Measurements from ENCODE around the gene GAB3. TPM values are rescaled to one million over a fixed set of nuclear protein-coding genes. Genes with fewer than 3 reads are reported as not detected.
A peak's percentile ranks its signal among the peaks of the same experiment; 100 is the strongest.

Gene GAB3
- total RNA-seq, 1 donor from 2014 or later = 1.7 TPM

DNA sequence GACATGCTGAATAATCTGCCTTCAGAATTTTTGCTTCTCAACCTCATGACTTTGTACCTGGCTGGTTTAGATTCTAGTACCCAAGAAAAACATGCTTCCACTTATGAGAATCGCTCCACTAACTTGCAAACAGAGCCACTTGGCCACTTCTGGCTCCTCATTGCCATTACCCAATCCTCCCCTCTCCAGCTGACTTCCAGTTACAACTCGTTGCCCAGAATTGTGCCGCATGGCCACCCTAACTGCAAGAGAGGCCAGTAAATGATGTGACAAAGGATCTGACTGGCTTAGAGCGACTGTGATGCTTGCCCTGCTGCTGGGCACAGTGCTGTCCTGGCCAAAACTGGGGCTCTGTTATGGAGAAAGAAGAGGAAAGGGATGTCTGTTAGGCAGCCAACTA lies 7.8 kb upstream of the GAB3 start:
- no peaks in the 10 kb centered on the region for H3K27me3 ChIP-seq (ENCODE audit: insufficient read depth, low read length)
- no peak overlapping the region for H3K9ac ChIP-seq (ENCODE audit: low read length)
- H2AFZ ChIP-seq (ENCODE audit: low read depth, low read length) = no peak overlapping the region
- H3K4me1 ChIP-seq (ENCODE audit: insufficient read depth, low read length) = peaks cover 5% of the 10 kb centered on the region
- Mint-ChIP-seq H3K27ac (ENCODE audit: unreplicated experiment) (no peak overlapping the region), H3K9me3 (ENCODE audit: unreplicated experiment) (no peaks in the 10 kb centered on the region), H3K4me3 (ENCODE audit: unreplicated experiment) (no peak overlapping the region), H3K27me3 (ENCODE audit: low read depth, unreplicated experiment) (peaks cover under 1% of the 10 kb centered on the region), H3K4me1 (ENCODE audit: low read depth, unreplicated experiment) (no peaks in the 10 kb centered on the region), H3K36me3 (ENCODE audit: low read depth, unreplicated experiment) (no peaks in the 10 kb centered on the region)
- H3K79me2 ChIP-seq (ENCODE audit: insufficient read depth, low read length) = peaks cover 11% of the 10 kb centered on the region
- H3K27ac ChIP-seq (ENCODE audit: low read depth, low read length) = no peak overlapping the region
- H3K9me3 ChIP-seq (ENCODE audit: insufficient read depth, low read depth, low read length) = no peaks in the 10 kb centered on the region
- FAIRE-seq (no peak), DNase-seq (ENCODE audit: low read depth) (no peak)
- H3K36me3 ChIP-seq (ENCODE audit: insufficient read depth, low read length) = no peaks in the 10 kb centered on the region
- no peak overlapping the region for H3K4me3 ChIP-seq (ENCODE audit: insufficient read depth, low read depth, low read length)
- no peak overlapping the region for H3K4me2 ChIP-seq (ENCODE audit: low read length)
- H4K20me1 ChIP-seq (ENCODE audit: insufficient read depth, low read length) = no peaks in the 10 kb centered on the region
- TF ChIP-seq EZH2 (IDR thresholded peaks at IDR 0.05; ENCODE audit: insufficient read depth, low read length) = no peak
- TF ChIP-seq, protein P1, sequence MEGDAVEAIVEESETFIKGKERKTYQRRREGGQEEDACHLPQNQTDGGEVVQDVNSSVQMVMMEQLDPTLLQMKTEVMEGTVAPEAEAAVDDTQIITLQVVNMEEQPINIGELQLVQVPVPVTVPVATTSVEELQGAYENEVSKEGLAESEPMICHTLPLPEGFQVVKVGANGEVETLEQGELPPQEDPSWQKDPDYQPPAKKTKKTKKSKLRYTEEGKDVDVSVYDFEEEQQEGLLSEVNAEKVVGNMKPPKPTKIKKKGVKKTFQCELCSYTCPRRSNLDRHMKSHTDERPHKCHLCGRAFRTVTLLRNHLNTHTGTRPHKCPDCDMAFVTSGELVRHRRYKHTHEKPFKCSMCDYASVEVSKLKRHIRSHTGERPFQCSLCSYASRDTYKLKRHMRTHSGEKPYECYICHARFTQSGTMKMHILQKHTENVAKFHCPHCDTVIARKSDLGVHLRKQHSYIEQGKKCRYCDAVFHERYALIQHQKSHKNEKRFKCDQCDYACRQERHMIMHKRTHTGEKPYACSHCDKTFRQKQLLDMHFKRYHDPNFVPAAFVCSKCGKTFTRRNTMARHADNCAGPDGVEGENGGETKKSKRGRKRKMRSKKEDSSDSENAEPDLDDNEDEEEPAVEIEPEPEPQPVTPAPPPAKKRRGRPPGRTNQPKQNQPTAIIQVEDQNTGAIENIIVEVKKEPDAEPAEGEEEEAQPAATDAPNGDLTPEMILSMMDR (IDR thresholded peaks at IDR 0.05; ENCODE audit: insufficient read depth, low read depth, low read length) = no peak

DNA sequence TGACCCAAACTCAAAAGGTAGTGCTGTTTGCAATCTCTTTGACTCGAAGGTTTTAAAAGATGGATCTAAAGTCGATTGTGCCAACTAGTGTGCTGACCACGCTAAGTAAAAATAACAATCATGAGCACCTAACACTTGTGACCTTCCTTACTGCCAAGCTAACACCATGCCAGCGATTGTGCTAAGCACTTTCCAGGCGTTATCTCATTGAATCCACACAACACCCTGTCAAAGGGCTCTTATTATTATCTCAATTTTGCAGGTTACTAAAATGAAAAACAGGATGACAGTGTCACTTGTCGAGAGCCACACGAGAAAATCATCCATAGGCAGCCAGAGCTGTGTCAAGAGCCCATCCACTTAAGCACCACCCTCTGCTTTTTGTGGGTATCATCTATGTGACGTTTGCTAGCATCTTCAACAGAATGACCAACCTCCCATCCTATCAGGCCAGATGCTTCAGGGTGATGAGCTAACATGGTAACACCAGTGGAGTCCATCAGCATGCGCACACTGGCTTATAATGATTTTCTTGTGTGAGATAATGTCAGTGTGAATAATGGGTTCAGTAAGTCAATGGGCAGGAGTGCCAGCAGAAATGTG lies 893 bp upstream of the GAB3 start:
- no peak overlapping the region for H3K4me2 ChIP-seq (ENCODE audit: low read length)
- no peaks in the 10 kb centered on the region for H3K36me3 Mint-ChIP-seq (ENCODE audit: low read depth, unreplicated experiment)
- peaks cover 26% of the 10 kb centered on the region for H3K27me3 ChIP-seq (ENCODE audit: insufficient read depth, low read length)
- H3K4me1 ChIP-seq (ENCODE audit: insufficient read depth, low read length) = no peaks in the 10 kb centered on the region
- no peak for DNase-seq (ENCODE audit: low read depth)
- H3K4me3 ChIP-seq (ENCODE audit: insufficient read depth, low read depth, low read length) = no peak overlapping the region
- no peak overlapping the region for H3K27ac ChIP-seq (ENCODE audit: low read depth, low read length)
- no peak overlapping the region for H3K9ac ChIP-seq (ENCODE audit: low read length)
- H3K79me2 ChIP-seq (ENCODE audit: insufficient read depth, low read length) = no peaks in the 10 kb centered on the region
- no peaks in the 10 kb centered on the region for H3K4me1 Mint-ChIP-seq (ENCODE audit: low read depth, unreplicated experiment)
- no peak for FAIRE-seq
- TF ChIP-seq, protein P1 (IDR thresholded peaks at IDR 0.05; ENCODE audit: insufficient read depth, low read depth, low read length) = no peak
- TF ChIP-seq EZH2 (IDR thresholded peaks at IDR 0.05; ENCODE audit: insufficient read depth, low read length) = no peak
- no peak overlapping the region for H2AFZ ChIP-seq (ENCODE audit: low read depth, low read length)
- peak overlapping the region; percentile 79 for H3K4me3 Mint-ChIP-seq (ENCODE audit: unreplicated experiment)
- H4K20me1 ChIP-seq (ENCODE audit: insufficient read depth, low read length) = no peaks in the 10 kb centered on the region
- peaks cover 15% of the 10 kb centered on the region for H3K27me3 Mint-ChIP-seq (ENCODE audit: low read depth, unreplicated experiment)
- H3K36me3 ChIP-seq (ENCODE audit: insufficient read depth, low read length) = no peaks in the 10 kb centered on the region
- no peak overlapping the region for H3K27ac Mint-ChIP-seq (ENCODE audit: unreplicated experiment)
- H3K9me3 ChIP-seq (ENCODE audit: insufficient read depth, low read depth, low read length) = no peaks in the 10 kb centered on the region
- no peaks in the 10 kb centered on the region for H3K9me3 Mint-ChIP-seq (ENCODE audit: unreplicated experiment)

DNA sequence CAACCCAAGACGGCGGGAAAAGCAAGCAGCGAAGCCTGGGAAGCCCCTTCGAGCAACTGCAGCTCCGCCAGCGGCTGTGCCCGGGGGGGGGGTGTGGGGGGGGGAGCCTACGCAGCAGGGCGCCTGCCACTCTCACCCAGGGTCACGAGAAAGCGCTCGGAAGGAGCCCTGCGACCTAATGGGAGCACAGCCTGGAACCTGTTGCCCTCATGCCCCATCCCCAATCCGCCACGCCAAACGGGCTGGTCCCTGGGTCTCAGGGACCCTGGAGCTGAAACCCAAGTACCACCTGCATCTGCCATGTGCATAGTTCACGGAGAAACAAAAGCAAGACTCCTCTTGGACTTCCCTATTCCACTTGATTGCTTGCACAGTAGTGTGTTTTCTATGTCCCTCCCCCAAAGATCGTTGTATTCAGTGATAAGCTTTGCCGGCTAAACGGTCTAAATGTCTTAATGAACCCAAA lies 359 bp upstream of the GAB3 start:
- Histone ChIP-seq H3K4me2 (ENCODE audit: low read length) (peak overlapping the region; percentile 82), H3K79me2 (ENCODE audit: insufficient read depth, low read length) (no peaks in the 10 kb centered on the region), H3K27me3 (ENCODE audit: insufficient read depth, low read length) (peaks cover 26% of the 10 kb centered on the region), H3K4me1 (ENCODE audit: insufficient read depth, low read length) (no peaks in the 10 kb centered on the region), H3K9me3 (ENCODE audit: insufficient read depth, low read depth, low read length) (no peaks in the 10 kb centered on the region), H3K27ac (ENCODE audit: low read depth, low read length) (no peak overlapping the region), H3K9ac (ENCODE audit: low read length) (no peak overlapping the region), H2AFZ (ENCODE audit: low read depth, low read length) (no peak overlapping the region), H3K36me3 (ENCODE audit: insufficient read depth, low read length) (no peaks in the 10 kb centered on the region), H3K4me3 (ENCODE audit: insufficient read depth, low read depth, low read length) (no peak overlapping the region), H4K20me1 (ENCODE audit: insufficient read depth, low read length) (no peaks in the 10 kb centered on the region)
- no peak for TF ChIP-seq EZH2 (IDR thresholded peaks at IDR 0.05; ENCODE audit: insufficient read depth, low read length)
- TF ChIP-seq, protein P1 (IDR thresholded peaks at IDR 0.05; ENCODE audit: insufficient read depth, low read depth, low read length) = no peak
- H3K27ac Mint-ChIP-seq (ENCODE audit: unreplicated experiment) = no peak overlapping the region
- no peaks in the 10 kb centered on the region for H3K4me1 Mint-ChIP-seq (ENCODE audit: low read depth, unreplicated experiment)
- H3K27me3 Mint-ChIP-seq (ENCODE audit: low read depth, unreplicated experiment) = peaks cover 15% of the 10 kb centered on the region
- no peaks in the 10 kb centered on the region for H3K9me3 Mint-ChIP-seq (ENCODE audit: unreplicated experiment)
- H3K4me3 Mint-ChIP-seq (ENCODE audit: unreplicated experiment) = peak overlapping the region; percentile 79
- DNase-seq (ENCODE audit: low read depth) (no peak), FAIRE-seq (no peak)
- no peaks in the 10 kb centered on the region for H3K36me3 Mint-ChIP-seq (ENCODE audit: low read depth, unreplicated experiment)

Measured in astrocyte (in vitro differentiated cells and primary cell).